Sigmoid colon (tissue), 7 donors: Measurements from ENCODE around the gene SCAMP3. TPM values are rescaled to one million over a fixed set of nuclear protein-coding genes. Genes with fewer than 3 reads are reported as not detected.

ENCODE experiments used
- DNase-seq: peaks from one replicate; pipeline ENCODE4 v3.0.0-alpha.2; 2019
- H3K27ac ChIP-seq, 4 donors: fragments of 200-600 bp; sonication (generic); one replicate each; pipeline ENCODE4 v1.5.1; 2016 to 2019; ENCODE audit warnings: mild to moderate bottlenecking in 1 of 4
- H3K27me3 ChIP-seq, 3 donors: fragments of 200-600 bp; sonication (generic); one replicate each; pipeline ENCODE4 v1.5.1; 2019; ENCODE audit warnings: mild to moderate bottlenecking in 1 of 3
- H3K36me3 ChIP-seq, 4 donors: fragments of 200-600 bp; sonication (generic); one replicate each; pipeline ENCODE4 v1.5.1; 2016 to 2019
- H3K4me1 ChIP-seq, 4 donors: fragments of 200-600 bp; sonication (generic); one replicate each; pipeline ENCODE4 v1.5.1; 2017 to 2019
- H3K4me3 ChIP-seq, 4 donors: fragments of 200-600 bp; sonication (generic); one replicate each; pipeline ENCODE4 v1.5.1; 2017 to 2019; ENCODE audit warnings: mild to moderate bottlenecking in 2 of 4, moderate library complexity in 1 of 4
- H3K9me3 ChIP-seq, 4 donors: fragments of 200-600 bp in 3 of 4; sonication (generic) in 3 of 4; one replicate each; pipeline versions ENCODE4 v1.5.1 to v1.6.1; 2013 to 2019
- CTCF ChIP-seq, 4 experiments: fragments of 450-650 bp in 3 of 4; fragments of 200-600 bp in 1 of 4; IDR thresholded peaks; one replicate each; pipeline ENCODE4 v1.5.1; 2016 to 2019; ENCODE audit warnings: antibody characterized with exemption in 4 of 4, mild to moderate bottlenecking in 3 of 4, moderate library complexity in 2 of 4
- EP300 ChIP-seq, 4 donors: sonication (generic); formaldehyde crosslinking; IDR thresholded peaks; one replicate each; pipeline ENCODE4 v1.6.1; 2017; ENCODE audit warnings: antibody characterized with exemption in 4 of 4
- POLR2A ChIP-seq, 2 donors: fragments of 450-650 bp; IDR thresholded peaks; one replicate each; pipeline ENCODE4 v1.6.1; 2016; ENCODE audit warnings: antibody characterized with exemption in 2 of 2, mild to moderate bottlenecking in 2 of 2, moderate library complexity in 2 of 2
- POLR2AphosphoS5 ChIP-seq, 4 donors: sonication (generic); formaldehyde crosslinking; IDR thresholded peaks; one replicate each; pipeline ENCODE4 v1.6.1; 2017; ENCODE audit warnings: antibody characterized with exemption in 4 of 4
- WGBS, 2 donors: extraction: QIAGEN DNeasy Blood & Tissue Kit; methylation state at CpG; one replicate each; pipeline ENCODE4 v1.1.7; 2013; 5-methylcytosine and 5-hydroxymethylcytosine counted together
- intact Hi-C: fragments of 100-400 bp; cut with DNase I; formaldehyde crosslinking; loops from one replicate; pipeline ENCODE4 v1.15.1; 2023
- polyA plus RNA-seq, 3 donors: library from polyadenylated mRNA; stranded (reverse); fragments of 200-250 nt; gene quantifications; one replicate each; pipeline ENCODE4 v1.2.3, GENCODE V29; 2013
- total RNA-seq, 4 donors: library from RNA; depleted of rRNA; stranded (reverse); fragments of >200 nt; gene quantifications; one replicate each; pipeline ENCODE4 v1.1.0, GENCODE V29; 2016
- donor health status: healthy with polysubstance abuse.
- donor health status: Bipolar disorder and iron deficiency.
- donor health status: healthy.

The SCAMP3 gene
- total and polyA plus RNA-seq, 7 donors = 11.6 to 56.4 (median 34.6) TPM

GRCh38 chr1:155279268-155279667, 17.1 kb upstream of the SCAMP3 start:
- Histone ChIP-seq H3K4me1 (peaks cover 0 to 22% (median 18%) of the 10 kb centered on the region in 4 donors), H3K4me3 (no peak overlapping the region), H3K36me3 (no peaks in the 10 kb centered on the region), H3K27me3 (no peaks in the 10 kb centered on the region), H3K9me3 (no peaks in the 10 kb centered on the region), H3K27ac (no peak overlapping the region)
- DNase-seq = no peak
- 87 to 93% methylated on average over 2 of the region's 2 CpGs for WGBS, 2 donors
- no peak for TF ChIP-seq POLR2A (IDR thresholded peaks at IDR 0.05)
- TF ChIP-seq EP300 (IDR thresholded peaks at IDR 0.05) = no peak
- no peak for TF ChIP-seq CTCF (IDR thresholded peaks at IDR 0.05)
- no peak for TF ChIP-seq POLR2AphosphoS5 (IDR thresholded peaks at IDR 0.05)
- intact Hi-C loops = loop anchor here (2.0 to 5.0 kb wide), 2 partner anchors 28 to 313 kb away; no protein-coding TSS in a partner anchor

- intact Hi-C loops = loop anchor here (2.0 to 5.0 kb wide), 2 partner anchors 28 to 314 kb away; no protein-coding TSS in a partner anchor
- no peak for TF ChIP-seq EP300 (IDR thresholded peaks at IDR 0.05)
- TF ChIP-seq CTCF (IDR thresholded peaks at IDR 0.05) = no peak
- TF ChIP-seq POLR2A (IDR thresholded peaks at IDR 0.05) = no peak
- TF ChIP-seq POLR2AphosphoS5 (IDR thresholded peaks at IDR 0.05) = no peak
- Histone ChIP-seq H3K4me3 (no peak overlapping the region), H3K4me1 (peaks cover 0 to 23% (median 18%) of the 10 kb centered on the region in 4 donors), H3K27me3 (no peaks in the 10 kb centered on the region), H3K9me3 (no peaks in the 10 kb centered on the region), H3K36me3 (no peaks in the 10 kb centered on the region), H3K27ac (no peak overlapping the region)
- 64 to 70% methylated on average over 10 of the region's 10 CpGs for WGBS, 2 donors
- DNase-seq = no peak
Measured at GRCh38 chr1:155278689-155279160, 16.6 kb upstream of the SCAMP3 start.

- Histone ChIP-seq H3K4me3 (peak overlapping the region; percentile 55 to 86 (median 68)), H3K27ac (peak overlapping the region; percentile 70 to 79 (median 77)), H3K36me3 (no peaks in the 10 kb centered on the region), H3K9me3 (no peaks in the 10 kb centered on the region), H3K4me1 (peaks cover 0 to 25% (median 18%) of the 10 kb centered on the region in 4 donors), H3K27me3 (no peaks in the 10 kb centered on the region)
- DNase-seq = peak; percentile 76
- 1% methylated on average over 29 of the region's 29 CpGs for WGBS, 2 donors
- TF ChIP-seq POLR2A (IDR thresholded peaks at IDR 0.05) (no peak), POLR2AphosphoS5 (IDR thresholded peaks at IDR 0.05) (no peak), EP300 (IDR thresholded peaks at IDR 0.05) (no peak), CTCF (IDR thresholded peaks at IDR 0.05) (peak in 2 of 4 experiments; percentile 19 to 30)
- intact Hi-C loops = loop anchor here (1.0 to 5.0 kb wide), 3 partner anchors 29 to 314 kb away; no protein-coding TSS in a partner anchor
Measured at GRCh38 chr1:155277902-155278688, 15.9 kb upstream of the SCAMP3 start.

- H3K4me3 ChIP-seq = peak within 1 kb of the TSS; percentile 55 to 86 (median 68)
- H3K36me3 ChIP-seq = no peaks in the 10 kb centered on the region
- peaks cover 0 to 29% (median 23%) of the 10 kb centered on the region in 4 donors for H3K4me1 ChIP-seq
- no peaks in the 10 kb centered on the region for H3K9me3 ChIP-seq
- TF ChIP-seq POLR2A (IDR thresholded peaks at IDR 0.05) (no peak), POLR2AphosphoS5 (IDR thresholded peaks at IDR 0.05) (no peak), CTCF (IDR thresholded peaks at IDR 0.05) (peak in 2 of 4 experiments; percentile 21 to 61)
- no peaks in the 10 kb centered on the region for H3K27me3 ChIP-seq
- peak within 1 kb of the TSS; percentile 70 to 79 (median 77) for H3K27ac ChIP-seq
- intact Hi-C loops = loop anchor here (1.0 to 5.0 kb wide), 2 partner anchors 46 to 315 kb away; no protein-coding TSS in a partner anchor
- 1% methylated on average over 68 of the region's 68 CpGs for WGBS, 2 donors
- DNase-seq = peak; percentile 99
Measured at GRCh38 chr1:155277070-155277901, 15.1 kb upstream of the SCAMP3 start, which contains the start of gene HCN3. Gene HCN3 (plus strand): TSS chr1:155277463. CDS start chr1:155277591, 128 bp downstream.
